Epithelial cell of proximal tubule (primary cell): ENCODE data around the gene DCUN1D5. TPM values are rescaled to one million over a fixed set of nuclear protein-coding genes. Genes with fewer than 3 reads are reported as not detected.

ENCODE experiments used
- DNase-seq: peaks from one replicate; pipeline ENCODE4 v3.0.0-alpha.2; 2011; ENCODE audit warnings: low read depth
- H3K4me3 ChIP-seq: 2 replicates; pipeline ENCODE4 v1.5.1; 2011; ENCODE audit warnings: low read depth, mild to moderate bottlenecking, low read length
- CTCF ChIP-seq: conservative IDR thresholded peaks from 2 replicates; pipeline ENCODE4 v1.5.1; 2012; ENCODE audit warnings: low read depth, mild to moderate bottlenecking, low read length
- total RNA-seq: library from RNA; depleted of rRNA; stranded (reverse); fragments of >200 nt; gene quantifications from 2 replicates; pipeline ENCODE4 v1.2.3, GENCODE V29; 2015

The DCUN1D5 gene
- total RNA-seq, 1 donor from 2014 or later = 66.5 TPM

- peak overlapping the region; percentile 60 for H3K4me3 ChIP-seq
- no peak for TF ChIP-seq CTCF
- no peak for DNase-seq
Observed at GRCh38 chr11:103109818-103110388, 17.9 kb upstream of the DCUN1D5 start.

GRCh38 chr11:103108933-103109817, 17.2 kb upstream of the DCUN1D5 start, which contains the start of gene DYNC2H1:
Gene DYNC2H1 (plus strand): TSS chr11:103109426. CDS start chr11:103109575, 149 bp downstream.
- peak within 1 kb of the TSS; percentile 60 for H3K4me3 ChIP-seq
- TF ChIP-seq CTCF = peak; percentile 49
- DNase-seq = peak; percentile 75

- no peak for TF ChIP-seq CTCF
- no peak overlapping the region for H3K4me3 ChIP-seq
- DNase-seq = no peak
Observed at GRCh38 chr11:103097279-103097678, 5.3 kb upstream of the DCUN1D5 start.

- DNase-seq = no peak
- H3K4me3 ChIP-seq = peak overlapping the region; percentile 86
- no peak for TF ChIP-seq CTCF
Observed at GRCh38 chr11:103091064-103091800, 728 bp downstream of the DCUN1D5 start.

GRCh38 chr11:103086461-103086860, 5.5 kb downstream of the DCUN1D5 start:
- no peak for TF ChIP-seq CTCF
- no peak for DNase-seq
- no peak overlapping the region for H3K4me3 ChIP-seq

GRCh38 chr11:103085758-103086365, 6.1 kb downstream of the DCUN1D5 start:
- H3K4me3 ChIP-seq = no peak overlapping the region
- TF ChIP-seq CTCF = no peak
- DNase-seq = no peak
